ENCODE results near the gene ANKRD36.
"Not testable (repeated sequence)": the region's sequence is repeated elsewhere in the genome, so short reads cannot be mapped to it uniquely, and the experiment has no call there.

Gene ANKRD36

DNA sequence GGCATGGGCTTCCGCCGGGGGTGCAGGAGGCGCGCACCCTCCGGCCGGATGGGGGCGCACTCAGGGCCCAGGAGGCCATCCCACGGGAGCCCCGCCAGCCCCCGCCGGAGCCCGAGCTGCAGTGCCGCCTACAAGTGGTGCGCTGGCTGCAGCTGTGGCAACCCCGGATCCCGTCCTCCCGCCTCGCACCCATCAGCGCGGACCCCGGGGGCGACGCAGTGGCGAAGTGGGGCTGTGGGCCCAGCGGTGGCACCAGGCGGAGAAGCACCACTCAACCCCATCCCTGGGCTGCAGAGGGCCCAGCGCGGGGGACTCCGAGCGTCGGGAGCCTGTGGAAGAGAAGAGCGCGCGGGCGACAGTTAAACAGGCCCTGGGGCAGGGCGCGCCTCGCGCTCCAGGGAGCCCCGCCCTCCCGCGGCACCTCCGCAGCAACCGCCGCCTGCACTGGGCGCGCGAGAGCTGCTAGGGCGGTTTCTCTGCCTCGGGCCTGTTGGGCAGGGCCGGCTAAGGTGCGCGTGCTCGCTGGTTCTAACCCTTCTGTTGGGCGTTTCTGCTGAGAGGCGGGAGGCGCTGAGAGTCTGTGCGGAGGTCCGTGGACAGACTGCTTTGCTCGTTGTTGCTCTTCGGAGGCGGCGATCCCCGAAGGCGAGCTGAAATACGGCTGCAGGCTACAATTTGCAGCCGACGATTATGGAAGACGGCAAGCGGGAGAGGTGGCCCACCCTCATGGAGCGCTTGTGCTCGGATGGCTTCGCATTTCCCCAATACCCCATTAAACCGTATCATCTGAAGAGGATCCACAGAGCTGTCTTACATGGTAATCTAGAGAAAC lies at the start of gene ANKRD36:
ANKRD36 (plus strand) TSS at position 104 of the 832 bp plus-strand sequence; CDS start at position 691, 587 bp downstream.
- peak; percentile 50 for TF ChIP-seq CTCF (conservative IDR thresholded peaks at IDR 0.05; ENCODE audit: low read depth, low read length)
- DNase-seq (ENCODE audit: low read depth): peak; percentile 17
- H3K4me3 ChIP-seq (ENCODE audit: low read length): peak within 1 kb of the TSS; percentile 74

GRCh38 chr2:97066030-97066429 lies 46.9 kb upstream of the ANKRD36 start:
- not testable (repeated sequence) for DNase-seq (ENCODE audit: low read depth); H3K4me3 ChIP-seq (ENCODE audit: low read length)

DNA sequence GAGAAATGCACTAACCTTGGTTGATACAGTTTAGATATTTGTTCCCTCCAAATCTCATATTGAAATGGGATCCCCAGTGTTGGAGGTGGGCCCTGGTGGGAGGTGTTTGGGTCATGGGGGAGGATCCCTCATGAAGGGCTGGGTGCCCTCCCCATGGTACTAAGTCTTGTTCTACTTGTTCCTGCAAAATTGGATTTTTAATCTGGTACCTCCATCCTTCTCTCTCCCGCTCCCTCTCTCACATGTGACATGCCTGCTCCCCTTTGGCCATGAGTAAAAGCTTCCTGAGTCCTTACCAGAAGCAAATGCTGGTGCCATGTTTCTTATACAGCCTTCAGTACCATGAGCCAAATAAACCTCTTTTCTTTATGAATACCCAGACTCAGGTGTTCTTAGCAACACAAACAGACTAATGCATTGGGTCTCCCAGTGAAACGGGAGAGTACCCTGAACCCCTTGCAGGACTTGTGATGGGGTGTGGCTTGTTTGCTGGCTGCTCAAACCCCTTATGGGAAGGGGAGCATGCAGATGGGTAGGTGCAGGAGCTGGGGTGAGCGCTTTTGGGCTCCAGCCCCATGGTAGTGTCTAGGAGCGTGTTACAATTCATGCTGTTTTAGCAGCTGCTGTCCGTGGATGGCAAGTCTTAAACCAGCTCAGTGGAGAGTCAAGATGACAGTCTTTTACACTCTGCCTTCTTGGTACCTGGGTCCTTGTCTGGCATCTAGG lies 45.5 kb upstream of the ANKRD36 start:
- DNase-seq (ENCODE audit: low read depth): no peak
- no peak overlapping the region for H3K4me3 ChIP-seq (ENCODE audit: low read length)
- no peak for TF ChIP-seq CTCF (conservative IDR thresholded peaks at IDR 0.05; ENCODE audit: low read depth, low read length)

DNA sequence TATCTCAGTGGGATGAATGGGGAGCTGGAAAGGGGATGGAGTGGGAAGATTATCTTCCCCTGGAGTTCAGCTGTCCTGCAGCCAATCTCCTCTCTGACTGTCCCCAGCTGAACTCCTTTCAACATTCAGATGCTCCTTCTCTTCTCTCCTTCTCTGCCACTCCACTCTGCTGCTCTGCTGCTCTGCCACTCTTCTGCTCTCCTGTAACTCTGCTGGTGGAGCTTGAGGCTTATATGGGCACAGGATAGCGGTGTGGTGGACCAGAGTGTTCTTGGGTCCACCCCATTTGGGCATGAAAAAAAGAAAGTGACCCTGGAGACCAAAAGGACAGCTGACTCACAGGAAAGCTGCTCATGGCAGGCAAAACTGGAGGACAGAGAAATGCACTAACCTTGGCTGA lies 44.9 kb upstream of the ANKRD36 start:
- DNase-seq (ENCODE audit: low read depth): no peak
- no peak for TF ChIP-seq CTCF (conservative IDR thresholded peaks at IDR 0.05; ENCODE audit: low read depth, low read length)
- no peak overlapping the region for H3K4me3 ChIP-seq (ENCODE audit: low read length)

DNA sequence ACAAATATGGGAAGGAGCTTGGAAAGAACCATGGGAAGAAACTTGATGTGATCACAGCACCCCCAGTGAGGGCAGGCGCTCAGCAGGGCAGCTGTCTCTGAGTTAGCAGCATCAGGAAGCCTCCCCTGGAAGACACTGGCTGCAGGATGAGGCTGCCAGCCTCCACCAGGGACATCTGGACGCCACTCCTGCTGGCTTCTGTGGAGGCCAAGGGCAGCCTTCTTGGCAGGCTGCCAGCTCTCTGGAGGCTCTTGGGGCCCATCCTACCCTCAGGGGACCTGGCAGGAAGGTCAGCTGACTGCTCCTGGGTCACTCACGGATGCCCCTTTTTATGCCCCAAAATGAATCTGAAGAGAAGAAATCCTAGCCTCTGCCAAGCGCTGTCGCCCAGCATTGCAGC lies 44.2 kb upstream of the ANKRD36 start:
- DNase-seq (ENCODE audit: low read depth); H3K4me3 ChIP-seq (ENCODE audit: low read length): not testable (repeated sequence)

DNA sequence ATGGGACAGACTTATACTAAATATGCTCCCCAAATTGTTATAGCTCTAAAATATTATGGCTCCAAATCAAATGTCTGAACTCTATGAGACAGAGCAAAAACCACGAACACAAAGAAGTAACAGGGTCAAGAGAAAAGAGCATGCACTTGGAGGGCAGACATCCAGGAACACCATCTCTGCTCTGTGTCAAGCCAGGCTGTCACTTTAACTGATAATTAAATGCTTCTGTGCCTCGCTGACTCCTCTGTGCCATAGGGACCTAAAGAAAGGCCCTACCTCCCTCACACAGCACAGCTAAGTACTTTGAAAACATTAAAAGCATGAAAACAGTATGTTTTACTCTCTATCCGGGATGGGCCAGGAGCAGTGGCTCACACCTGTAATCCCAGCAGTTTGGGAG lies 42.0 kb upstream of the ANKRD36 start:
- not testable (repeated sequence) for DNase-seq (ENCODE audit: low read depth); H3K4me3 ChIP-seq (ENCODE audit: low read length)

DNA sequence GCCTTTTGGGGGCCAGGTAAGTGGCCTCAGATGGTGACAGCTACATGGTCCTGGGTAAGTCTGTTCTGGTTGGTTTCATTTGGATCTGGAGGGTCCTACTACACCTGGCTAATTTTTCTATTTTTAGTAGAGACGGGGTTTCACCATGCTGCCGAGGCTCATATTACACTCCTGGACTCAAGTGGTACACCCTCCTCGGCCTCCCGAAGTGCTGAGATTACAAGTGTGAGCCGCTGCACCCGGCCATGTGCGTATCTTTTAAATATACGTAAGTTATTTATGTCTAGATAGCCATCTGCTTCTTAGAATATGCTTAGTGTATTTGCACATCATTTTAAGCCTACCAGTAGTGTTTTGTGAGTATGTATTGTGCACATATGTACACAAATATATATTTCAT lies 35.7 kb upstream of the ANKRD36 start:
- DNase-seq (ENCODE audit: low read depth): not testable (repeated sequence)

GRCh38 chr2:97080855-97081254 lies 32.1 kb upstream of the ANKRD36 start:
- H3K4me3 ChIP-seq (ENCODE audit: low read length): not testable (repeated sequence)
- peak; percentile 5 for DNase-seq (ENCODE audit: low read depth)

More for the DNA sequence above, 35.7 kb upstream of the ANKRD36 start:
- not testable (repeated sequence) for H3K4me3 ChIP-seq (ENCODE audit: low read length)

- not testable (repeated sequence) for DNase-seq (ENCODE audit: low read depth)
Measured at GRCh38 chr2:97082206-97082605, 30.7 kb upstream of the ANKRD36 start.

DNA sequence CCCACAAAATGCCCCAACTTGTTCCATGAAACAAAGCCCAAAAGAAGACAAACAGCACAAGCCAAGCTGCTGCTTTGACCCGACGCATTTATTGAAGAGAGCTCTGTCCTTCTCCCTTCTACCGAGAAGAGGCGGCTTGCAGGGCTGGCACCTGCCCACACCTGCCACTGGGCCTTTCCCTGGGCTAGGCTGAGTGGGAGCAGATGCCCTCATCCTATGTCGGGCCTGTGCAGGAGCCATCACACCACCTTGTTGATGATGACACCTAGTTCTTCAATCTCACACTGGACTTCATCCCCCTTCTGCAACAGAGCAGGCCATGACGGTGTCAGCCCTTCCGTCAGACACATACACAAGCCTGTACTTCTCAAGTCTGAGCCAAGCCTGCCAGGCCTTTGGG lies 29.4 kb upstream of the ANKRD36 start:
- DNase-seq (ENCODE audit: low read depth); H3K4me3 ChIP-seq (ENCODE audit: low read length): not testable (repeated sequence)

More at GRCh38 chr2:97082206-97082605, 30.7 kb upstream of the ANKRD36 start:
- H3K4me3 ChIP-seq (ENCODE audit: low read length): not testable (repeated sequence)

DNA sequence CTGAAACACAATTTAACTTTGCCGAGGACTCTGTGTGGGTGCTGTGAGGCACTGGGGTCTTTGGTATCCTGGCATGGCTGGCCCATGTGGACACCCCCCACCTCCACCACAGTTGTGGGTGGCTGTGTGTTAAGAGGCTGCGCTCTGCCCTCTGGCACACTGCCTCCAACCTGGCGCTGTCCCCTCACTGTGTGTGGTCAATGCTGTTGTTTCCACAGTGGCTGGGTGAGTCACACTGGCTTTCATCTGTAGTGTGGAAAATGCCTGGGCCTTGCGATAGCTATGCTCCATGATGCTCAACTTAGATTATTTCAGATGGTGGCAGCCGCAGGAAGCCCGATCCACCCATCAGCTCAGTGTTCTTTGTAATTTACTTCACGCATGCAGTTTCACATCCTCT lies 27.9 kb upstream of the ANKRD36 start:
- H3K4me3 ChIP-seq (ENCODE audit: low read length); DNase-seq (ENCODE audit: low read depth): not testable (repeated sequence)

- H3K4me3 ChIP-seq (ENCODE audit: low read length); DNase-seq (ENCODE audit: low read depth): not testable (repeated sequence)
Measured at GRCh38 chr2:97088706-97089105, 24.2 kb upstream of the ANKRD36 start.

GRCh38 chr2:97092946-97093345 lies 20.0 kb upstream of the ANKRD36 start:
- H3K4me3 ChIP-seq (ENCODE audit: low read length); DNase-seq (ENCODE audit: low read depth): not testable (repeated sequence)

- H3K4me3 ChIP-seq (ENCODE audit: low read length); DNase-seq (ENCODE audit: low read depth): not testable (repeated sequence)
Measured at GRCh38 chr2:97093983-97094771, 18.8 kb upstream of the ANKRD36 start.
